NCI-H2227 (cell line): ENCODE measurements around the gene DNAJC24.
A peak's percentile ranks its signal among the peaks of the same experiment; 100 is the strongest.

ENCODE experiments used
- DNase-seq: peaks from one replicate; lab custom pipeline; 2025; ENCODE audit not compliant: unreplicated experiment; lab: John Stamatoyannopoulos, UW

DNAJC24 gene

GRCh38 chr11:31480930-31481329, 111.3 kb downstream of the DNAJC24 start:
- DNase-seq: peak; percentile 37
